BJ (cell line): ENCODE data around the gene PTPN2. TPM values are rescaled to one million over a fixed set of nuclear protein-coding genes. Genes with fewer than 3 reads are reported as not detected.

ENCODE experiments used
- CTCF ChIA-PET: fragments of 350-600 bp; formaldehyde crosslinking; extraction: SDS; loops from one replicate; lab custom pipeline; 2021; ENCODE audit warnings: antibody characterized with exemption, inconsistent platforms; lab: Yijun Ruan, JAX
- POLR2A ChIA-PET: fragments of 300-600 bp; sonication (Branson Sonifier 250); formaldehyde crosslinking; extraction: SDS; loops from one replicate; lab custom pipeline; 2021; ENCODE audit warnings: antibody characterized with exemption; lab: Charles Lee
- DNase-seq: peaks from one replicate; pipeline ENCODE4 v3.0.0-alpha.2; 2011; ENCODE audit warnings: low read depth
- H3K27me3 ChIP-seq: 2 replicates; pipeline ENCODE4 v1.6.0; 2011; ENCODE audit warnings: low read length; ENCODE audit not compliant: control insufficient read depth, insufficient read depth
- H3K36me3 ChIP-seq: 2 replicates; pipeline ENCODE4 v1.5.1; 2011; ENCODE audit warnings: low read length; ENCODE audit not compliant: control insufficient read depth, insufficient read depth
- H3K4me3 ChIP-seq: 2 replicates; pipeline ENCODE4 v1.5.1; 2011; ENCODE audit warnings: low read depth, mild to moderate bottlenecking, control low read depth, low read length
- CTCF ChIP-seq: IDR thresholded peaks from 2 replicates; pipeline ENCODE4 v1.5.1; 2011; ENCODE audit warnings: low read depth, mild to moderate bottlenecking, control low read depth, inconsistent platforms, low read length, moderate library complexity; ENCODE audit not compliant: insufficient read depth
- polyA plus RNA-seq: library from polyadenylated mRNA; depleted of rRNA; stranded (reverse); fragments of >200 nt; gene quantifications from 2 replicates; pipeline ENCODE4 v1.2.3, GENCODE V29; 2011

Gene PTPN2
- polyA plus RNA-seq, 1 experiment, result 14.5 TPM

- Histone ChIP-seq H3K4me3 (no peak overlapping the region), H3K36me3 (no peaks in the 10 kb centered on the region), H3K27me3 (no peaks in the 10 kb centered on the region)
- ChIA-PET CTCF (no interaction called here), POLR2A (no interaction called here)
- DNase-seq, result no peak
- no peak for TF ChIP-seq CTCF
Observed at GRCh38 chr18:12774982-12775381, 109.1 kb downstream of the PTPN2 start.

GRCh38 chr18:12773369-12773768, 110.7 kb downstream of the PTPN2 start:
- ChIA-PET CTCF (no interaction called here), POLR2A (no interaction called here)
- Histone ChIP-seq H3K27me3 (no peaks in the 10 kb centered on the region), H3K36me3 (no peaks in the 10 kb centered on the region), H3K4me3 (no peak overlapping the region)
- no peak for DNase-seq
- TF ChIP-seq CTCF, result no peak

DNA sequence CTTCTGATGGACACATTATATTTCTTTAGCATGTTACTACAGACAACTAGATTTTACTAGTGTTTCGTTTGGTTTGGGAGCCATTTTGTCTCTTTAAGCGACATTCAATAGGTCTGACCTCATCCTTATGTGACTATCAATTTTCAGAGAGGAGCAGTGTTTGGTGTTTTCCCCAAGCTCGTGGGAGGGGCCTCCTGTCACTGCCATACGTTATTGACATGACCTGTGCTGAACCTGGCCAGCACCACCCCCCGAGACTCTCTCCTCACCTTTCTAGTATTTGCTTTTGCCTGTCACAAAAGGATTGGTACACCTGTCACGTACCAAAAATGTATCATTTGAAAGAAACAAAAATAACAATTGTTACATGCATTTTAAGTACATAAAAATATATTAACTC, 111.9 kb downstream of the PTPN2 start:
- Histone ChIP-seq H3K4me3 (no peak overlapping the region), H3K36me3 (no peaks in the 10 kb centered on the region), H3K27me3 (no peaks in the 10 kb centered on the region)
- POLR2A ChIA-PET, result no interaction called here
- DNase-seq, result no peak
- no peak for TF ChIP-seq CTCF
- CTCF ChIA-PET, result interaction anchor here (0.7 kb wide), 1 partner anchor 13 kb away, joined by 3 read pairs; no protein-coding TSS in a partner anchor

DNA sequence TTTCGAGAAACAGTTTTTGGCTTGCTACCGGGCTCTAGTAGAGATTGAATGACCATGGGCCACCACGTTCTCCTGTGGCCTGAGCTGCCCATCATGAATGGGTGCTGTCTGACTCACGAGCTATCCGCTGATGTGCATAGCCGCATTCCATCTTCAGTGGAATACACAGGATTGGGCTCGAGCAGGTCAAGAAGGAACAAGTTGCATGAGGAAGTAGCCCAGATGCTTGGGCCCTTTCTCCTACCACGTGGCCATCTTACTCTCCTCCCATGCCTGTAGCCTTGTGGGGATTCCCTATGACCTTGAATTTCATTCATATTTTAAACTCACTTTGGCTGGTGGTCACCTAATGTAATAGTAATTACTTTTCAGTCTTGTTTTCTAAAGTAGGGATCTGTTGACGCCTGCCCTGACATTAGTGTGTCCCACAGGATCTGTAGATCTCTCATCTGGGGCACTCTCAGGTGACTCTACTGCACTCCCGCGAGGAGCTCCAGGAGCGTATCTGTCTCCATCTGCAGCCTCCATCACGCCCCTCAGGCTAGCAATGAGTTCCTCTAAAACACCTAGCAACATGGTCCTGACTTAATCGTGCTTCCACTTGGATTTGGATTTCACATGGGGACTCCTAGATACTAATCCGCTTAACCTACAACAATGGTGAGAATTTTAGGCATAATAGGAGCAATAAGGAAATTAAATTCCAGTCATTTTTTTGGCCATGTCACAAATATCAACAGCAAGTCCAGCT, 113.4 kb downstream of the PTPN2 start:
- Histone ChIP-seq H3K36me3 (no peaks in the 10 kb centered on the region), H3K27me3 (no peaks in the 10 kb centered on the region), H3K4me3 (no peak overlapping the region)
- DNase-seq, result no peak
- ChIA-PET POLR2A (no interaction called here), CTCF (interaction anchor here (0.6 to 2.0 kb wide), 2 partner anchors 123 to 561 kb away, joined by 3 to 4 read pairs; no protein-coding TSS in a partner anchor)
- TF ChIP-seq CTCF, result no peak

DNA sequence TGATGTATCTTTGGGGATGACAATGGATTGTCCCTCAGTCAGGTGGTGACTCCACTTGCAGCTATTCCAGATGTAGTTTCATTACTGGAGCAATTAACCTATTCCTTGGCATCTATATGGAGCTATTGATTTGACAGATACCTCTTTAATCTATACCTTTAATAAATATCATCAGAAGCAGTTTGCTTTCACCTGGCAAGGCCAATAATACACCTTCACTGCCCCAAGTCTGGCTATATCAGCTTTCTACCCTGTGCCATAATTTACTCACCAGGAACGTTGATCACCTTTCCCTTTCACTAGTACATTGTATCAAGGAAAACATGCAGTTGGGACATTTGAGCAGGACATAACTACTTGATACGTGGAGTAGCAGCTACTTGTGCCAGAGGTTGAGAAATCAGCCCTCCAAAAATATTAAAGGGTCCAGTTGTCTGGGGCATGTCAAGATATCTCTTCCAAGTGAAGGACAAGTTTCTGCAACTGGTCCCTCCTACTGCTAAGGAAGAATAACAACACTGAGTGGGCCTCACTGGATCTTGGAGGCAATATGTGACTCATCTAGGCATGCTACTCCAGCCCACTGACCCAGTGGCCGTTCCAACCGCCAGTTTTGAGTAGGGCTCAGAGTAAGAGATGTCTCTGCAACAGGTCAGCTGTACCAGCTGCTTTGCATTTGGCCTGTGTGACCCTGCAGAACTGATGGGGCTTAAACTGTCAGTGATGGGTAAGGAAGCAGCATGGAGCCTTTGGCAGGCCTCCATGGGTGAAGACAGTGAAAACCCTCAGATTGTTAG, 114.2 kb downstream of the PTPN2 start:
- ChIA-PET POLR2A (no interaction called here), CTCF (interaction anchor here (1.4 to 2.0 kb wide), 2 partner anchors 124 to 165 kb away, joined by 3 to 4 read pairs; no protein-coding TSS in a partner anchor)
- Histone ChIP-seq H3K27me3 (no peaks in the 10 kb centered on the region), H3K36me3 (no peaks in the 10 kb centered on the region), H3K4me3 (no peak overlapping the region)
- no peak for DNase-seq
- TF ChIP-seq CTCF, result no peak
